NCI-H2196 (cell line): Measurements from ENCODE around the gene TMEM229B.

ENCODE experiments used
- DNase-seq: peaks from one replicate; lab custom pipeline; 2025; ENCODE audit not compliant: unreplicated experiment; lab: John Stamatoyannopoulos, UW

Gene TMEM229B

DNA sequence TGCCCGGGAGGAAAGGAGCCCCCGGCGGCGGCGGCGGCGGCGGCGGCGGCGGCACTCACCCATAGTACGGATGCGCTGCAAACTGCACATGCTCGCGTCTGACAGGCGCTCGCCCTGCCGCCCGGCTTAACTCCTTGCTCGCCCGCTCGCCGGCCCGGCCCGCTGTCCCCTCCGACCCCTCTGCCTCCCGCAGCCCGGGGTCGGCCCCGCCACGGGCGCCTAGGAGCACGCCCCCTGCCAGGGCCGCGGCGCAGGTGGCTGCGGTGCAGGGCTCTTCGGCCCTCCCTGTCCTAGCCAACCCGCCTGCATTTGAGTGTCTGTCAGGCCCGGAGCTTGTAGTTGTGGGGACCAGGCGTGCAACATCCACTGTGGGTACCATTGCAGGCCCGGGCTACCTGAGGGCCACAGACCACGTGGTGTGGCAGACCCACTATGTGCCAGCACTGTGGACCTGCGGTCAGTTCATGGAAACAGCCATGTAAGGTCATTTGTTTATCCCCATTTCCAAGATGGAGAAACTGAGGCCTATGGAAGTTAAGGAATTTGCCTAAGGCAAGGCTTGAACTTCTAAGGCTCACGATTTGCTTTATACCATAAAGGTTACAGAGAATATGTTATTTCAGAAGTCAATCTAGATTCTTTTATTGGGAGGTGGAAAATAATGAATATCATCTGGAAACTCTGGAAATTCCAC, 27.0 kb upstream of the TMEM229B start:
- DNase-seq, result no peak

DNA sequence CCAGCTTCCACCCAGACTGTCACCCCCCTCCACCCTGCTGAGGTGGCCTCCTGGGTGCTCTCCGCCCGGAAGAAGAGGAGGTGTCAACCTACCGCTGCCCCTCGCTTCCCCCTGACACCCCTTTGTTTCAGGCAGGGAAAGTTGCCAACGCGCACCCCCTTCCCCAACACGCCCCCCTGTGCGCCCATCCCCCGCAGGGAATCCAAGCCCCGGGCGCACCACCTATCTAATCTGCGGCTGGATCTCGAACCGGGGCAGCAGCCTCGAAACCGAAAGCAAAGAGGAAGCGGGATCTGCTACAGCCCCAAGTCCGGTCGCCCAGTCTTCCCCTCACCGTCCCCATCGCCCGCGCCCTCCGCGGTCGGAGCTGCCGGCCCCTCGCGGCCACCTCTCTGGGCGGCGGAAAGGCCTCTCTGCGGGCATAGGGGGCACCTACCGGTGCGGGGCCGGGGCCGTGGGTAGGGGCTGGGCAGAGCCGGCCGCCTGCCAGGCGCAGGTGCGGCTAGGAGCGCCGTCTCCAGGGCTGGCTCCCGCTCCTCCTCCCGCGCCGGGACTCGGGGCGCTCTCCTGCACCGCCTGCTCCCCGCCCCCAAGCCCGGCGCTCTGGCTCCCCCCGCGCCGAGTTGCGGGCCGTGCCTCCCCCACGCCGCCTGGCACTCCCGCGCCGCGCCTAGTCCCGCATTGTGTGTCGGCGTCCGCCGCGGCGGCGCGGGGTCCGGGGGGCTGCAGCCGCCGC, 26.3 kb upstream of the TMEM229B start:
- peak; percentile 50 for DNase-seq

DNA sequence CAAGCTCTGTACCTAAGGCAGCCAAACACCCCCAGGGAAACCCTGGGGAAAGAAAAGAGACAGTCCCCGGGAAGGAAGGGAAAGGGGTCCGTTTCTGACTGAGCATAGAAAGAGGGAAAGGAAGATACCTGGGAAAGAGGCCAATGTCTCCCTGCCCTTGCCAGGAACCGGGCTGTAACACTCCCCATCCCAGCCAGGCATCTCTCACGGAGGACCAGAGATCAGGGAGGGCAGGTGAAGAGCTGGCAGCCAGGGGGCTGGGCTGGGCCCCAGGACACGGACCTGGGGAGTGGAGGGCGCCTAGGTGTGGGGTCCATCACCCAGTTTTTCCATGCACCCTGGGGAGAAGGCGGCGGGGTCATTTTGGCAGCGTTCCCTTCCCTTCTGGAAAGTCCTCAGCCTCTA, 25.7 kb upstream of the TMEM229B start:
- peak; percentile 19 for DNase-seq

DNA sequence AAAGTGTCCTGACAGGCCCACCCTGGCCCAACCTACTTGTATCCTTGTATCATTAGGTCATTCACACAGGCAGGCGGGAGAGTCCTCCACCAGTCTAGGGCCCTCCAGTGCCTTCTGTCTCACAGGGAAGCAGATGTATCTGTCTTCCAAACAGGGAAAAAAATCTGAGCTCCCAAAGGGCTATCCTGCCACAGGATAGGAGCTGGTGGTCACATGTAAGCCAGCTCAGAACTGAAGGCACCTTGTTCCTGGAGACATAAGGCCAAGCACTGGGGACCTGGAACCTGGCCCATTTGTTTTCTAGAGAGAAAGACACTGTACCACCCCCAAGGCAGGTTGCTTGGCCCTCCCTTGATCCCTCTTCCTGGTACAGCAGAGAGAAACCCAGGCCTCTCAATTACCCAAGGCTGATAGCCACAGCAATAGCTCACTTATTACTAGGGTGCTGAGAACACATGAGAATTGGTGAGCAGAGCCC, 25.1 kb upstream of the TMEM229B start:
- peak; percentile 46 for DNase-seq

DNA sequence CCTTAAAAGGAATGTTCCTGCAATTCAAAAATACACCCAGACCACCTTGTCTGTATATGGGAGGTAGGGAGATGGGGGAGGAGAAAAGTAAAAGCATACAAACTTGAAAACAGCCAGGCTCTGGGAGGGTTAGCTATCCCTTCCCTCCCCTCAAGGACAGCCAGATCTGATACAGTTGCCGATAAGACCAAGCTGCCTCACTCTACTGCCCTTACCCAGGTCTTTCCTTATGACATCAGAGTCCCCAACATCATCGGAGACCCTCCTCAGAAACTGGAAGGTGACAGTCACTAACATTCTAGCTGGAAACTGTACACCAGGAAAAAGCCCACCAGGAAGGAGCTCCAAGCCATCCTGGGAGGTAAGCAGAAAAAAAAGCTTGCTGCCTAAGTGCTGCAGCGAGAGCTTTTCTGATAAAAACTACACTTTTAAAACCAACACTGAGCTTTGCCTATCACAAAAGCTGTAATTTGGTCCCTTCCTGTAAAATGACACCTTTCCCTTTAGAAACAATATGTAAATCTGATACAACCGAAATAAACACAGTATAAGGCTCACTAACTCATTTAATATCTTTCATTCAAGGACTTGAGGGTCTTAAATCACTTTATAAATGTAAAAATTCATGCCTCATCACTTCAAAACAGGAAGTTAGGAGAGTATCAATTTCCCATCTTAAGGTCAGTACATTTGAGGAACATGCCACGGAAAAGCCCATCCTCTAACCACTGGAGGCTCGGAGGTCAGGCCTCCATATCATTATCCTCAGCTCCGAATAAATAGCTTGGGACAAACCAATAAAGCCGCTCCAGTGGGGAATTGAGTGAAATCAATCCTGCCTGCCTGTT, 24.2 kb upstream of the TMEM229B start:
- DNase-seq, result no peak

DNA sequence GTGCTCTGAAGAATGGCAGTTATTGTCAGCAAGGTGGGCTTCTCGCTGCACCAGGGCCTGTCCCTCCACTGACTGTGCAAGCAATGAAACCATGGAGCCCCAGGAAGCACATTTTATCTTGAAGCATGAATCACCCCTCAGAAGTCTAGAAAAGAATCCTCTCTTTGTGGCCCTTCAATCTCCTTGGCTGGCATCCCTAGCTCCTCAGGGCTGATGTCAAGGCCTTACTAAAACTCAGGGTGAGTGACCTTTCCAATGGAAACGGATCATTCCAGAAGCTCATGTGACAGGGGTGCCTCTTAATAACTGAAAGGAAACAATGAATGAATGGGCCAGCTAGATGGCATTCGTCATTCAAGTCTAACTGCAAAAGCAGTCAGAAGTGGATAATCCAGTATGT, 22.3 kb upstream of the TMEM229B start:
- no peak for DNase-seq

DNA sequence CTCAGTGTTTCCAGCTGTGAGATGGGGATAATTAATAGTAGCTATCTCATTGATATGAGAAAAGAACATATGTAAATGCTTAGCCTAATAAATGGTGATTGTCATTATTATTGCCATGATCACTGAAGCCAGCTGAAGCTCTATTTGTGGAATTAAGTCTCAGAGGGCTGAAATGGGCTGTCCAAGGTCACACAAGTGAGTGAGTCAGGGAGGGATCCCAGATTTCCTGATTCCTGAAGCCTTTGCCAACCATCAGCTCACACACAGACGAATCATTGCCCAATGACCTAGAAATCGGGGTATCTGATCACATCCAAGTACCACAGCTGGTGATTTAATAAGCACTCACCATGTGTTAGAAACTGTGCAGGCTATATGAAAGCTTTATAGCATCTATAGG, 21.6 kb upstream of the TMEM229B start:
- no peak for DNase-seq

DNA sequence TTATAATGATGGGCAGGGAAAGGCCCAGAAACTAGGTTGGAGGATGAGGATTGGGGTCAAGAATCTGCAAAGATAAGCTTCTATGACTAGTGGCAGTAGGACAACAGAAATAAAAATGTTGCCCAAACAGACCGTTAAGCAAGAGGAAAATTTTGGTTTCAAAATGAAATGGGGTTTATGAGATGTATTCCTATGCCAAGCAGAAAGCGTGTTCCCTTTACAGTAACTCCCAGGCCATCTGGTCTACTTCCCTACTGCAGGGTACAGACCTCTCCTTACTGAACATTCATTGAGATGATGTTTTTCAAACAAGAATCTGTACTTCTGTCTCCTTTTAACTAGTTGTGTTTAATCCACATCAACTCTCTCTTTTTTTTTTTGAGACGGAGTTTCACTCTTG, 20.4 kb upstream of the TMEM229B start:
- no peak for DNase-seq

DNA sequence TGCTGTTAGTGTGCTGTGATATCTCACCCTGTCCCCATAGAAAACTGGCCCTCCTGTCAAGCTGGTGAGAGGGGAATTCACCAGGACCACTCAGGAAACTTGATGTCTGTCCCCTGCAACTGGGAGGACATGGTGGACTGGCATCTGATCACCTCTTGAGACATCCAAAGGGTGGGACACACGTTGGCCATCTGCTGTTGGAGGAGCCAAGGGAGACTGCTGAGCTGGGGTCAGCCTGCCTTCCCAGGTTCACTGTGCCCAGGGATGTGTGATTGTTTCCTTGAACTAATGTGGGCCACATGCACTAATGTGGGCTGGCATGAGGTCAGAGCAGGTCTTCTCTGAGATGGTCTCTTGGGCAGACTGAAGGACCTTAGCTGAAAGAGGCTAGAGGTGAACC, 16.7 kb upstream of the TMEM229B start:
- DNase-seq, result no peak

DNA sequence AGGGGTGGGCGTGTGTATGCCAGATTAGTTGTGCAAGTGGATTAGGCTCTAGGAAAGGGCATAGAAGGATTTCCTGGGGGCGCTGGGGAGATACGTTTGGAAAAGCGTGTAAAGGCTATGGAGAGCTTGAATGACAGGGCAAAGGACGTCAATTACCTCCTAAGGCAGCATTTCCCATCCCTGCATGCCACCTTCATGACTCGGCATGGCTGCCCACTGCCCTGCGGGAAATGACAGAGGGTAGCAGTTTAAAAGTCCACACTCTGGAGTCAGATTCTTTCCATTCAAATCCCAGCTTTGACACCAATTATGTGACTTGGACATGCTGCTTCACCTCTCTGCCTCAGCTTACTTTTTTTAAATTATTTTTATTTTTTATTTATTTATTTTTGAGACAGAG, 14.8 kb upstream of the TMEM229B start:
- no peak for DNase-seq

DNA sequence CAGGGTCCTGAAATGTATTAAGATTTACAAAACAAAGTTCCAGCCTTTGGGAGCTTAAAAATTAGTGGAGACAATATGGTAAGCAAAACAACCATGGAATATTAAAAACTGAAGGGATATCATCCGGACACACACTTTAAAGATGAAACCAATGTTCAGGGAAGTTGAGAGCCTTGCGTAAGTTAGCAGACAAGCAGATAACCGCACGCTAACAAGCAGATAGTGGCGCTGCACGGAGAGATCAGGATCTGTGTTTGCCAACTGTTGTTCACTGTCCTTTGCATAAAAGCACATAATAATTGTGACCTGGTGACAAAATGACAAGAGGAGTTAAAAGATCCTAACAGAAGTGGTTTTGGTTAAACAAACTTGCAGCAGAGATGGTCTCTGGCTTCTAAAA, 14.3 kb upstream of the TMEM229B start:
- no peak for DNase-seq

DNA sequence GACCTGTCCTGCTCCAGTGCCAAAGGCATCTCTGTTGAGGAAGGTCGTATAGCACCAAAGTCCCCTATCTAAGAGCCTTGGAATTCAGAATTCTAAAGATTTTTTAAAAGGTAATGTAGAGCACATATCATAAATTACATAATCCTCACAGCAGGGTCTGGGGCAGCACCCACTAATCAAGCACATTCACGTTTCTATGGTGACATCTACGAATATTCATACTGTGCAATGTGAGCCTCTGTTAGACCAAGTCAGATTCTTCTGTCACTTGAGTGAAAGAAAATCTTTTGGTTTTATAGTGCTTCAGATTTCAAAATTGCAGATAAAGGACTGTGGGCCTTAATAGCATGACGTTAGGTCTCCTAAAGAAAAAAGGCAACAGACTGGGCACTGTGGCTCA, 13.1 kb upstream of the TMEM229B start:
- DNase-seq, result no peak

DNA sequence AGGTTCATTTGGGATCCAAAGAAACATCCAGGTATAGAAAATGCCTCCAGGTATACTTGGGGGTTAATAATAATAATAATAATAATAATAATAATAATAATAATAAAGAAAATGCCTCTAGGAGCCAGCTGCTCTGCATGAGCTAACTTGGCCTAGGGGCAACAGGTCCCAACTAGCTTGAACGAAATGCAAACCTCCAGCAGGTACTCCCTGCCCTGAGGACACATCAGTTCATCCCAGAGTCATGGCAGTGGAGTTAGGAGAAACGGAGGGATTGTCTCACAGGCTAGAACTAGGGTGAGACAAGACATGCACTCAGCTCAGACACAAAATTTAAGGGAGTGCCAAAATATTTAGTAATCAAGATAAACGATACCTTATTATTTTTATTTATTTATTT, 12.5 kb upstream of the TMEM229B start:
- no peak for DNase-seq

DNA sequence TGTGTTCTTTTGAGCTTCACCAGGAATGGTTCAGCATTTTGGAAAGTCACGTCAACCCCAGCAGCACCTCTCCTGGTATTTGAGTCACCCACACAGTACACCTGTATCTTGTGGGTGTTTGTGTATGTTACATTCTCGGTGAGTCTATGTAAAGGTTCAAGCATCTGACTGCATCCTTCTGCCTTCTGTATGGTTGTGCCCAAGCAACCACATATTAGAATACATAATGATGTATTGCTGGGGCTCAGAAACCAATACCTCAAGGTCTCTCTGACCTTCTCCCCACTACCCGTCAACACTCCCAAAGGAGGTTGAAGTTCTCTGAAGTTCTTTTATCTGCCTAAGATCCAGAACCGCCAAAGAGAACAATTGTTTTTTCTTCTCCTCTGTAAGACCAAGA, 9.2 kb upstream of the TMEM229B start:
- no peak for DNase-seq

DNA sequence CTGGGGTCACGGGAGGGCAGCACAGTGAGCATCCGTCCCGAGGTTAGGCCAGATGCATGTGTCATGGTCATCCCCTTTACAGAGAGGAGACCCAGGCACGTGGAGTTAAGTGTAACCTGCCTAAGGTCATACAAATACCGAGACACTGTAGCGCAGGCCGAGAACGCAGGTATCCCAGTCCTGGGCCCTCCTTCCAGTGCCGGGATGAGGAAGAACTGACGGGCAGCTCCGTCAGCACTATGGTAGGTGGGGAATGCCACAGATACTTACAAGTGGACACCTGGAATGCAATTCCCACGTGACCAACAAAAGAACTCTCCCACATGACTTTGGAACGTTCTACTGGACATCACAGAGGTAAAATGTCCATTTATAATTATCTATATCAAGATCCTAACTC, 8.7 kb upstream of the TMEM229B start:
- DNase-seq, result no peak

DNA sequence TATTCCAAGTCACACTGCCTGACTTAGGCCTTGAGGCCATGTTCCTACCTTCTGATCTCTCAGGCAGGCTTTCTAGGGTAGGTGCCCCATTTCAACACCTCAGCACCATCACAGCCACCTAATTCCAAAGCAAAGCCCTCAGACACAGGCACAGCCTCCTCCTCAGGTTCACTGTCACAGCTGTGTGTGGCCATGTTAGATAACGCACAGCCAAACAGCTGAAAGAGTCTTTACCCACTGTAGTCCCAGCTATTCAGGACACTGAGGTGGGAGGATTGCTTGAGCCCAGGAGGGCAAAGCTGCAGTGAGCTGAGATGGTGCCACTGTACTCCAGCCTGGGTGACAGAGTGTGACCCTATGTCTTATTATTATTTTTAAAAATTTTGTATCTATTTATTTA, 7.3 kb upstream of the TMEM229B start:
- DNase-seq, result no peak

DNA sequence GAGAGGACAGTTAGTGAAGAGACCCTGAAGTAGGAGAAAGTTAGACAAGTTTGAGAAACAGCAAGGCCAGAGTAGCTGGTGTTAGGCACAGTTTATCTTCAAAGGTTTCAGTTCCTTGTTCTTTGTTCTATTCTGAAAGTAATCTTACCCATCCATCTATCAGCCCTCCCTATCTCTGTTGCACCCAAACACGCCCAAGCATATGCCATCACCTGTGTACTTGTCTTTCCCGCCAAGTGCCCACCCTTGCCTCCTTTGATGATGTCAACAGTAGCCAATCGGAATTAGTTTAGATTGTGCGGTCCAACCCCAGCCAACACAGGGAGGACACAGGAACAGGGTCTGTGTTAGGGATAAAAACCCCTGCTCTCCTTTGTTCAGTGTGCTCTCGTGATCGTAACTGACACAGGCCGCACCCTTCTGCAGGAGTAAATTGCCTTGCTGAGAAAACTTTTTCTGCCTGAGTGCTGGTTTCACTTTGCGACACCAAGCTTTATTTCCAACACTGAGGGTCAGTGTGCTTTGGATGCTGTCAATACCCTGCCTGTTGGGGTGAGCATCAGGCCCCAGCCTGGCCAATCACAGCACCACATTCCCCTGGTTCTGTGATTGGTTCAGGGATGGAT, 4.7 kb upstream of the TMEM229B start:
- no peak for DNase-seq

DNA sequence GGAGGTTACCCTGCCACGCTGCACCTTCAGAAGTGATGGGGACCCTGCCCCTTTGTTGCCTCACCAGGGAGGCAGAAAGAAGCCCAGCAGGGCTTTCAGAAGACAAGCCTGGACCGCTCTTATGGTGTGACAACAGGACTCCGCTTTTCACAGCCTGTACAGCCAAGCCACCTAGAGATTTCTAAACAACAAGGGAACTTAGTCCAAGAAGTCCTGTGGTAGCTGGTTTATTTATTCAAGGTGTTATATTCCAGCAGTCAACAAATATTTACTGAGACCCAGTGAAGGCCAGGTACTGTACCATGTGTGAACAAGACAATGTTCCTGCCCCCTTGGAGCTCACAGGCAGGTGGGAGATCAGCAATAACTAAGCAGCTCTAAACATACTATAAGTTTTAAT, 4.0 kb upstream of the TMEM229B start:
- DNase-seq, result no peak

DNA sequence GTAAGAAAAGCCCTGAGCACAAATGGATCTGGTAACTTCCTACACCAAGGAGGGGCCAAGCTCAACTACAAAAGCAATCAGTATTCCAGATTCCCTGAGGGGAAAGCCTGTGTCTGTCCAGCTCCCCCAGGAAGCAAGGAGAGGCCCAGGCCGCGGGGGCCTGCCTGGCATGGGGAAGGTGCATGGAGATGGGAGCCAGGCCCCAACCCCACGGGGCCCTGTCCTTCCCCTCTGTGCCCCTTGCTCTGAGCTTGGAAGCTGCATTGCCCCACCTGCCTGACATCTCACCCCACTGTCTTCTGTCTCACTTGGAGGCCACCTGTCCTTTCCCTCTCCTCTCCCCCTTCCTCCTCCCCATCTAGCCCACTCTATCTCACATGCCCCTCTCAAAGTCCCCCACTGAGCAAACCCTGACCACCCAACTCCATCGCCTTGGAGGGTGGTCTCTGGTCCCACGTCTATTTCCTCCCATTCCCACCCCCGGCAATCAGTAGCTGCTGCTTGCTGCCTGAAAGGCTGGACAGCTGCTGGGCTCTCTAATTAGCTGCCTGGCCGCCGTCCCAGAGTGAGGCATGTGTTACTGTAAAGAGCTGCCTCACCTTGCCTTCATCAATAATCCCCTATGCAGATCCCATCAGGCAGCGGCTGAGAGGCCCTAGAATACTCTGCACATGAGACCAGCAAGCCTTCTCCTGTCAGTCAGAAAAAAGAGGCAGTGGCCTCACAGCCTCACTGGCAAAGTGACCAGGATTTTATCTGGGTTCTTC, 3.4 kb upstream of the TMEM229B start:
- peak; percentile 67 for DNase-seq

DNA sequence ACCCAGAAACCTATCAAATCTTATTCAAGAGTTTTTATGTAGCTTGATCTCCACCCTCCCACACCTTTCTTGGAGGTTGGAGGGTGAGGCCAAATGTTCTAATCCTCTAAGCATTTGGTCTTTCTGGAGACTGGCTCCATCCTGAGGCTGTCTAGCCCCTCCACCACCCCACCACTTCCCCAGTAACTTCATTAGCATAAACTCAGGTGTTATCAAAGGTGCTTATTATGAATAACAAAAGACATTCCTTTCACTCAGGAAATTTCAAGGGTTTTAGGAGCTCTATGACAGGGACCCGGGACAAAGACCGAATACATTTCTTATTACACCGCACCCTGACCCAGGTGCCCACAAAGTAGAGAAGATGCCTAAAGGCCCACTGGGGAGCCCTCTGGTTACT, 2.8 kb upstream of the TMEM229B start:
- no peak for DNase-seq

DNA sequence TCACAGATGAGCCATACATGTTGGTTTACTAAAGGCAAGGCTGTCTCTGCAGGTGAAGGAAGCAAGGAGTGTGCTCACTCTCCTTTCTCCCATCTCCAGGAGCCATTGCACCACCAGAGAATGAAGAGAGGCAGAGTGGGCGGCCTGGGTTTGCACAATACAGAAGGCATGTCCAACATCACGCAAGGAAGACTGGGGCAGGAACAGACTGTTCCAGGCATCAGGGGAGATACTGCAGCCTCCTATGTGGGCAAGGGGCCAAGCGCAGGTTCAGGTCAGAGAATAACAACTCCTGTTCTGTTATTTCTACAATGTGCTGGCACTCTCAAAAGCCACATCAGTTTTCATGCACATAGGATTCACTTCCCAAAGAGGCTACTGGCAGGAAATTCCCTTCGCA, 1.7 kb upstream of the TMEM229B start:
- DNase-seq, result no peak
